Measurements from ENCODE around the gene TEX11.
"Not testable (repeated sequence)": the region's sequence is repeated elsewhere in the genome, so short reads cannot be mapped to it uniquely, and the experiment has no call there.

The TEX11 gene

GRCh38 chrX:70569922-70570576, 338.5 kb downstream of the TEX11 start:
- DNase-seq = not testable (repeated sequence)

- no peak for DNase-seq
Observed at GRCh38 chrX:70554948-70555347, 353.6 kb downstream of the TEX11 start.

GRCh38 chrX:70554523-70554922, 354.0 kb downstream of the TEX11 start:
- no peak for DNase-seq

GRCh38 chrX:70554081-70554480, 354.4 kb downstream of the TEX11 start:
- no peak for DNase-seq

- no peak for DNase-seq
Observed at GRCh38 chrX:70553516-70553915, 355.0 kb downstream of the TEX11 start.

GRCh38 chrX:70552130-70552704, 356.3 kb downstream of the TEX11 start:
- no peak for DNase-seq

- no peak for DNase-seq
Observed at GRCh38 chrX:70549429-70549828, 359.1 kb downstream of the TEX11 start.

GRCh38 chrX:70535198-70535597, 373.3 kb downstream of the TEX11 start:
- no peak for DNase-seq

- no peak for DNase-seq
Observed at GRCh38 chrX:70527610-70528345, 380.7 kb downstream of the TEX11 start.

- no peak for DNase-seq
Observed at GRCh38 chrX:70527053-70527452, 381.5 kb downstream of the TEX11 start.

GRCh38 chrX:70525733-70526132, 382.8 kb downstream of the TEX11 start:
- DNase-seq = no peak

- not testable (repeated sequence) for DNase-seq
Observed at GRCh38 chrX:70515692-70516091, 392.8 kb downstream of the TEX11 start.

- not testable (repeated sequence) for DNase-seq
Observed at GRCh38 chrX:70515270-70515669, 393.2 kb downstream of the TEX11 start.

GRCh38 chrX:70509078-70509477, 399.4 kb downstream of the TEX11 start:
- DNase-seq = no peak

GRCh38 chrX:70508296-70508911, 400.1 kb downstream of the TEX11 start:
- DNase-seq = no peak

GRCh38 chrX:70505451-70505841, 403.1 kb downstream of the TEX11 start:
- DNase-seq = no peak

GRCh38 chrX:70504772-70505450, 403.6 kb downstream of the TEX11 start:
- DNase-seq = no peak

- DNase-seq = no peak
Observed at GRCh38 chrX:70500826-70501225, 407.7 kb downstream of the TEX11 start.

GRCh38 chrX:70498129-70498528, 410.4 kb downstream of the TEX11 start:
- no peak for DNase-seq

- DNase-seq = no peak
Observed at GRCh38 chrX:70497026-70497425, 411.5 kb downstream of the TEX11 start.

GRCh38 chrX:70496491-70496890, 412.0 kb downstream of the TEX11 start:
- DNase-seq = no peak

GRCh38 chrX:70494441-70494840, 414.1 kb downstream of the TEX11 start:
- DNase-seq = no peak

GRCh38 chrX:70488856-70489255, 419.7 kb downstream of the TEX11 start:
- no peak for DNase-seq
